HFF-Myc (cell line): Measurements from ENCODE around the gene C10orf67.

ENCODE experiments used
- DNase-seq: peaks from one replicate; pipeline ENCODE4 v3.0.0-alpha.2; 2011; ENCODE audit warnings: low read depth; ENCODE audit errors: extremely low read depth
- H3K4me3 ChIP-seq: replicated peaks from 2 replicates; pipeline ENCODE4 v1.5.1; 2011; ENCODE audit warnings: low read depth, mild to moderate bottlenecking, control low read depth, low read length
- CTCF ChIP-seq: IDR thresholded peaks from 2 replicates; pipeline ENCODE4 v1.5.1; 2012; ENCODE audit warnings: mild to moderate bottlenecking, low read depth, low read length, control low read depth; ENCODE audit errors: missing control alignments

C10orf67 gene

GRCh38 chr10:23186697-23187096 lies 157.9 kb downstream of the C10orf67 start:
- DNase-seq: no peak
- no peak overlapping the region for H3K4me3 ChIP-seq
- no peak for TF ChIP-seq CTCF

- DNase-seq: no peak
- no peak overlapping the region for H3K4me3 ChIP-seq
- no peak for TF ChIP-seq CTCF
These were observed 158.4 kb downstream of the C10orf67 start for GRCh38 chr10:23186178-23186577.

- no peak for TF ChIP-seq CTCF
- H3K4me3 ChIP-seq: no peak overlapping the region
These were observed 169.6 kb downstream of the C10orf67 start for GRCh38 chr10:23174977-23175512.

GRCh38 chr10:23174074-23174976 lies 170.3 kb downstream of the C10orf67 start:
- TF ChIP-seq CTCF: no peak
- H3K4me3 ChIP-seq: no peak overlapping the region
- DNase-seq: no peak

More at GRCh38 chr10:23174977-23175512, 169.6 kb downstream of the C10orf67 start:
- DNase-seq: no peak

- no peak for DNase-seq
- no peak overlapping the region for H3K4me3 ChIP-seq
- TF ChIP-seq CTCF: no peak
These were observed 171.2 kb downstream of the C10orf67 start for GRCh38 chr10:23173214-23174073.

GRCh38 chr10:23172429-23173213 lies 172.0 kb downstream of the C10orf67 start:
- H3K4me3 ChIP-seq: no peak overlapping the region
- TF ChIP-seq CTCF: no peak
- DNase-seq: no peak
